Osteoblast (primary cell): Measurements from ENCODE around the gene CCDC8. TPM values are rescaled to one million over a fixed set of nuclear protein-coding genes. Genes with fewer than 3 reads are reported as not detected.

Experiments used
- DNase-seq: peaks from one replicate; pipeline ENCODE4 v3.0.0; 2011; ENCODE audit warnings: low spot score, mixed read lengths; ENCODE audit not compliant: insufficient read length; ENCODE audit errors: missing footprints
- H2AFZ ChIP-seq: 2 replicates; pipeline ENCODE4 v1.6.0; 2011; ENCODE audit warnings: mild to moderate bottlenecking, low read length
- H3K27ac ChIP-seq: 2 replicates; pipeline ENCODE4 v1.5.1; 2011; ENCODE audit warnings: mild to moderate bottlenecking, low read depth, low read length, moderate library complexity
- H3K27me3 ChIP-seq: 2 replicates; pipeline ENCODE4 v1.6.0; 2012; ENCODE audit warnings: mild to moderate bottlenecking, control low read depth, inconsistent platforms, low read length, moderate library complexity; ENCODE audit not compliant: insufficient read depth
- H3K36me3 ChIP-seq: 2 replicates; pipeline ENCODE4 v1.5.1; 2011; ENCODE audit warnings: mild to moderate bottlenecking, low read length, control low read depth, moderate library complexity; ENCODE audit not compliant: insufficient read depth
- H3K4me1 ChIP-seq: 2 replicates; pipeline ENCODE4 v1.5.1; 2011; ENCODE audit warnings: mild to moderate bottlenecking, low read length, control low read depth, moderate library complexity; ENCODE audit not compliant: insufficient read depth
- H3K4me2 ChIP-seq: 2 replicates; pipeline ENCODE4 v1.6.0; 2011; ENCODE audit warnings: mild to moderate bottlenecking, low read length; ENCODE audit not compliant: insufficient read depth
- H3K4me3 ChIP-seq: fragments of 200-600 bp; sonication (generic); 3 replicates; pipeline ENCODE4 v1.5.1; 2012; ENCODE audit warnings: mild to moderate bottlenecking, low read length, inconsistent platforms; ENCODE audit not compliant: insufficient read depth
- H3K79me2 ChIP-seq: 2 replicates; pipeline ENCODE4 v1.6.0; 2012; ENCODE audit warnings: mild to moderate bottlenecking, low read length, control low read depth, inconsistent platforms; ENCODE audit not compliant: insufficient read depth
- H3K9me3 ChIP-seq: 2 replicates; pipeline ENCODE4 v1.5.1; 2011; ENCODE audit warnings: low read depth, low read length, control low read depth
- H4K20me1 ChIP-seq: 2 replicates; pipeline ENCODE4 v1.6.0; 2012; ENCODE audit warnings: mild to moderate bottlenecking, low read length, control low read depth; ENCODE audit not compliant: insufficient read depth
- CTCF ChIP-seq: IDR thresholded peaks from 2 replicates; pipeline ENCODE4 v1.5.1; 2011; ENCODE audit warnings: mild to moderate bottlenecking, low read depth, low read length, moderate library complexity; ENCODE audit errors: extremely low read depth
- total RNA-seq: library from RNA; depleted of rRNA; stranded (reverse); fragments of >200 nt; gene quantifications from 2 replicates; pipeline ENCODE4 v1.2.3, GENCODE V29; 2012

CCDC8 gene
- total RNA-seq, 1 donor, result 17.4 TPM

- Histone ChIP-seq H2AFZ (no peak overlapping the region), H3K27me3 (peaks cover 9% of the 10 kb centered on the region), H3K36me3 (no peaks in the 10 kb centered on the region), H3K4me2 (peak overlapping the region; percentile 83), H3K4me3 (peak overlapping the region; percentile 73), H3K79me2 (peaks cover 11% of the 10 kb centered on the region), H4K20me1 (peaks cover 11% of the 10 kb centered on the region), H3K4me1 (peaks cover 14% of the 10 kb centered on the region), H3K27ac (no peak overlapping the region), H3K9me3 (no peaks in the 10 kb centered on the region)
- peak; percentile 47 for DNase-seq
- TF ChIP-seq CTCF, result no peak
Observed at GRCh38 chr19:46411925-46412649, 1.3 kb downstream of the CCDC8 start.

- TF ChIP-seq CTCF, result no peak
- no peaks in the 10 kb centered on the region for H3K36me3 ChIP-seq
- no peak overlapping the region for H3K27ac ChIP-seq
- H4K20me1 ChIP-seq, result peaks cover 11% of the 10 kb centered on the region
- no peak overlapping the region for H2AFZ ChIP-seq
- H3K4me2 ChIP-seq, result peak overlapping the region; percentile 83
- peak; percentile 52 for DNase-seq
- peaks cover 13% of the 10 kb centered on the region for H3K4me1 ChIP-seq
- H3K27me3 ChIP-seq, result peaks cover 10% of the 10 kb centered on the region
- H3K9me3 ChIP-seq, result no peaks in the 10 kb centered on the region
- peaks cover 11% of the 10 kb centered on the region for H3K79me2 ChIP-seq
- peak overlapping the region; percentile 73 for H3K4me3 ChIP-seq
Observed at GRCh38 chr19:46411088-46411924, 2.1 kb downstream of the CCDC8 start.

- H3K27me3 ChIP-seq, result peaks cover 16% of the 10 kb centered on the region
- no peak for DNase-seq
- peak overlapping the region; percentile 83 for H3K4me2 ChIP-seq
- H3K27ac ChIP-seq, result no peak overlapping the region
- no peak overlapping the region for H2AFZ ChIP-seq
- H3K4me3 ChIP-seq, result no peak overlapping the region
- H3K79me2 ChIP-seq, result peaks cover 11% of the 10 kb centered on the region
- H3K4me1 ChIP-seq, result peaks cover 9% of the 10 kb centered on the region
- no peaks in the 10 kb centered on the region for H3K36me3 ChIP-seq
- peaks cover 11% of the 10 kb centered on the region for H4K20me1 ChIP-seq
- no peaks in the 10 kb centered on the region for H3K9me3 ChIP-seq
- TF ChIP-seq CTCF, result no peak
Observed at GRCh38 chr19:46410205-46411087, 2.9 kb downstream of the CCDC8 start.
